Inferior parietal cortex (tissue), 1 donor: ENCODE data around the gene HS3ST4.

ENCODE experiments used
- DNase-seq: peaks from one replicate; pipeline ENCODE4 v3.0.0-alpha.2; 2016; ENCODE audit errors: extremely low spot score

Gene HS3ST4

GRCh38 chr16:25691519-25692091 is at the start of gene HS3ST4:
Gene HS3ST4, plus strand, starts transcription at chr16:25691959.
- no peak for DNase-seq

GRCh38 chr16:25643633-25644032 is 48.1 kb upstream of the HS3ST4 start:
- no peak for DNase-seq

GRCh38 chr16:25656639-25657038 is 35.1 kb upstream of the HS3ST4 start:
- no peak for DNase-seq

GRCh38 chr16:25676820-25677219 is 14.9 kb upstream of the HS3ST4 start:
- DNase-seq: no peak

GRCh38 chr16:25679511-25679910 is 12.2 kb upstream of the HS3ST4 start:
- DNase-seq: no peak

GRCh38 chr16:25689137-25689836 is 2.5 kb upstream of the HS3ST4 start:
- no peak for DNase-seq

- DNase-seq: no peak
Observed at GRCh38 chr16:25690552-25691143, 1.1 kb upstream of the HS3ST4 start.

- no peak for DNase-seq
Observed at GRCh38 chr16:25692351-25692741, 587 bp downstream of the HS3ST4 start.

GRCh38 chr16:25692742-25693508 is 1.2 kb downstream of the HS3ST4 start:
- no peak for DNase-seq

GRCh38 chr16:25693631-25694030 is 1.9 kb downstream of the HS3ST4 start:
- DNase-seq: no peak

GRCh38 chr16:25699069-25699468 is 7.3 kb downstream of the HS3ST4 start:
- no peak for DNase-seq

GRCh38 chr16:25700547-25700946 is 8.8 kb downstream of the HS3ST4 start:
- DNase-seq: no peak

- no peak for DNase-seq
Observed at GRCh38 chr16:25707553-25707952, 15.8 kb downstream of the HS3ST4 start.

GRCh38 chr16:25707982-25708583 is 16.3 kb downstream of the HS3ST4 start:
- DNase-seq: no peak

- no peak for DNase-seq
Observed at GRCh38 chr16:25709213-25709612, 17.5 kb downstream of the HS3ST4 start.

- no peak for DNase-seq
Observed at GRCh38 chr16:25713785-25714570, 22.2 kb downstream of the HS3ST4 start.

- DNase-seq: no peak
Observed at GRCh38 chr16:25716186-25716585, 24.4 kb downstream of the HS3ST4 start.

GRCh38 chr16:25721439-25721838 is 29.7 kb downstream of the HS3ST4 start:
- DNase-seq: peak; percentile 54

- DNase-seq: no peak
Observed at GRCh38 chr16:25726430-25727098, 34.8 kb downstream of the HS3ST4 start.

- no peak for DNase-seq
Observed at GRCh38 chr16:25729188-25729915, 37.6 kb downstream of the HS3ST4 start.
